ENCODE measurements around the gene EEF2. TPM values are rescaled to one million over a fixed set of nuclear protein-coding genes. Genes with fewer than 3 reads are reported as not detected.
"Not testable (repeated sequence)": the region's sequence is repeated elsewhere in the genome, so short reads cannot be mapped to it uniquely, and the experiment has no call there.

Gene EEF2
- total RNA-seq, 2 donors from 2014 or later, result 1,913 to 2,886 TPM

- Histone ChIP-seq H3K9ac (ENCODE audit: extremely low read depth, low read length, poor library complexity, severe bottlenecking) (peak within 1 kb of the TSS; percentile 78), H3K27ac (ENCODE audit: low read depth, low read length) (peak within 1 kb of the TSS; percentile 78), H3K36me3 (ENCODE audit: control insufficient read depth, insufficient read depth, low read length) (no peaks in the 10 kb centered on the region), H3K9me3 (ENCODE audit: control insufficient read depth, low read length) (no peaks in the 10 kb centered on the region), H3K4me3 (ENCODE audit: low read length) (peak within 1 kb of the TSS; percentile 91), H3K27me3 (ENCODE audit: control insufficient read depth, insufficient read depth, low read length, poor library complexity, severe bottlenecking) (no peaks in the 10 kb centered on the region), H3K4me1 (ENCODE audit: control insufficient read depth, insufficient read depth, low read length) (peaks cover 8% of the 10 kb centered on the region)
- Mint-ChIP-seq H3K4me3 (peak within 1 kb of the TSS; percentile 84), H3K27me3 (ENCODE audit: insufficient read depth) (no peaks in the 10 kb centered on the region), H3K4me1 (peaks cover 12% of the 10 kb centered on the region), H3K9me3 (no peaks in the 10 kb centered on the region), H3K36me3 (ENCODE audit: low read depth) (peaks cover 3% of the 10 kb centered on the region), H3K27ac (peak within 1 kb of the TSS; percentile 76)
- peak; percentile 36 for TF ChIP-seq CTCF (conservative IDR thresholded peaks at IDR 0.05)
- WGBS, 2 experiments (ENCODE audit: insufficient coverage in 1 of 2, insufficient read length in 1 of 2), result 0% methylated on average over 28 to 89 of the region's 91 CpGs
- peak; percentile 99 for DNase-seq
Measured at GRCh38 chr19:4007021-4007835, 22.0 kb upstream of the EEF2 start, which contains the start of gene PIAS4. Gene PIAS4 (plus strand): TSS chr19:4007736. CDS start chr19:4007761, 25 bp downstream.

GRCh38 chr19:4005436-4005835 lies 20.2 kb upstream of the EEF2 start:
- H3K4me1 ChIP-seq (ENCODE audit: control insufficient read depth, insufficient read depth, low read length); H3K27ac ChIP-seq (ENCODE audit: low read depth, low read length); H3K36me3 Mint-ChIP-seq (ENCODE audit: low read depth); H3K4me3 ChIP-seq (ENCODE audit: low read length); H3K9me3 ChIP-seq (ENCODE audit: control insufficient read depth, low read length); H3K9me3 Mint-ChIP-seq; H3K27me3 Mint-ChIP-seq (ENCODE audit: insufficient read depth); H3K4me1 Mint-ChIP-seq; H3K27ac Mint-ChIP-seq; H3K27me3 ChIP-seq (ENCODE audit: control insufficient read depth, insufficient read depth, low read length, poor library complexity, severe bottlenecking); H3K36me3 ChIP-seq (ENCODE audit: control insufficient read depth, insufficient read depth, low read length); H3K9ac ChIP-seq (ENCODE audit: extremely low read depth, low read length, poor library complexity, severe bottlenecking); DNase-seq: not testable (repeated sequence)
- peak overlapping the region; percentile 84 for H3K4me3 Mint-ChIP-seq
- 95 to 97% methylated on average over 6 to 9 of the region's 9 CpGs for WGBS, 2 experiments (ENCODE audit: insufficient coverage in 1 of 2, insufficient read length in 1 of 2)

GRCh38 chr19:4000798-4001197 lies 15.5 kb upstream of the EEF2 start:
- H3K4me3 ChIP-seq (ENCODE audit: low read length); H3K27me3 Mint-ChIP-seq (ENCODE audit: insufficient read depth); H3K27ac ChIP-seq (ENCODE audit: low read depth, low read length); H3K9me3 ChIP-seq (ENCODE audit: control insufficient read depth, low read length); H3K9me3 Mint-ChIP-seq; H3K4me1 Mint-ChIP-seq; H3K9ac ChIP-seq (ENCODE audit: extremely low read depth, low read length, poor library complexity, severe bottlenecking); H3K4me1 ChIP-seq (ENCODE audit: control insufficient read depth, insufficient read depth, low read length); H3K4me3 Mint-ChIP-seq; H3K27me3 ChIP-seq (ENCODE audit: control insufficient read depth, insufficient read depth, low read length, poor library complexity, severe bottlenecking); H3K36me3 ChIP-seq (ENCODE audit: control insufficient read depth, insufficient read depth, low read length); H3K36me3 Mint-ChIP-seq (ENCODE audit: low read depth); DNase-seq; H3K27ac Mint-ChIP-seq: not testable (repeated sequence)
- 89 to 92% methylated on average over 3 to 5 of the region's 5 CpGs for WGBS, 2 experiments (ENCODE audit: insufficient coverage in 1 of 2, insufficient read length in 1 of 2)

- not testable (repeated sequence) for H3K36me3 Mint-ChIP-seq (ENCODE audit: low read depth); H3K27ac Mint-ChIP-seq; H3K27me3 ChIP-seq (ENCODE audit: control insufficient read depth, insufficient read depth, low read length, poor library complexity, severe bottlenecking); H3K27me3 Mint-ChIP-seq (ENCODE audit: insufficient read depth); H3K4me1 Mint-ChIP-seq; H3K9me3 ChIP-seq (ENCODE audit: control insufficient read depth, low read length); H3K9me3 Mint-ChIP-seq; H3K4me1 ChIP-seq (ENCODE audit: control insufficient read depth, insufficient read depth, low read length); H3K27ac ChIP-seq (ENCODE audit: low read depth, low read length); DNase-seq; H3K9ac ChIP-seq (ENCODE audit: extremely low read depth, low read length, poor library complexity, severe bottlenecking); H3K36me3 ChIP-seq (ENCODE audit: control insufficient read depth, insufficient read depth, low read length); H3K4me3 ChIP-seq (ENCODE audit: low read length); H3K4me3 Mint-ChIP-seq
- 98 to 100% methylated on average over 1 to 28 of the region's 29 CpGs for WGBS, 2 experiments (ENCODE audit: insufficient coverage in 1 of 2, insufficient read length in 1 of 2)
Measured at GRCh38 chr19:3998667-3999412, 13.6 kb upstream of the EEF2 start.

All from endodermal cell (in vitro differentiated cells).